Mesenchymal stem cell (in vitro differentiated cells and primary cell): ENCODE results near the gene RAB3GAP1. TPM values are rescaled to one million over a fixed set of nuclear protein-coding genes. Genes with fewer than 3 reads are reported as not detected.

Experiments
- DNase-seq: peaks from one replicate; pipeline ENCODE4 v3.0.0-alpha.2; 2013
- H2AFZ ChIP-seq: one replicate; pipeline ENCODE4 v1.6.1; 2013; ENCODE audit warnings: low read depth, mild to moderate bottlenecking, control low read depth, inconsistent platforms, low read length, moderate library complexity
- H2AK5ac ChIP-seq: 2 replicates; pipeline ENCODE4 v1.6.1; 2013; ENCODE audit warnings: low read length, moderate library complexity, mild to moderate bottlenecking, inconsistent platforms; ENCODE audit not compliant: severe bottlenecking
- H2BK120ac ChIP-seq: one replicate; pipeline ENCODE4 v1.6.1; 2013; ENCODE audit warnings: low read depth, mild to moderate bottlenecking, inconsistent platforms, low read length, moderate library complexity
- H2BK12ac ChIP-seq, 2 experiments: one replicate each; pipeline ENCODE4 v1.6.1; 2013; ENCODE audit warnings: inconsistent platforms in 2 of 2, low read length in 2 of 2, mild to moderate bottlenecking in 2 of 2, moderate library complexity in 2 of 2, control low read depth in 1 of 2
- H2BK15ac ChIP-seq: one replicate; pipeline ENCODE4 v1.6.1; 2013; ENCODE audit warnings: mild to moderate bottlenecking, low read depth, inconsistent platforms; ENCODE audit not compliant: poor library complexity, severe bottlenecking
- H2BK5ac ChIP-seq: 2 replicates; pipeline ENCODE4 v1.6.1; 2013; ENCODE audit warnings: low read depth, mild to moderate bottlenecking, low read length, control low read depth, inconsistent platforms; ENCODE audit not compliant: poor library complexity, severe bottlenecking
- H3K14ac ChIP-seq, 2 experiments: one replicate each; pipeline ENCODE4 v1.6.1; 2013; ENCODE audit warnings: inconsistent platforms in 2 of 2, low read length in 2 of 2, control low read depth in 1 of 2, mild to moderate bottlenecking in 1 of 2, moderate library complexity in 1 of 2
- H3K18ac ChIP-seq, 2 experiments: one replicate each; pipeline ENCODE4 v1.6.1; 2013; ENCODE audit warnings: inconsistent platforms in 2 of 2, low read length in 2 of 2, control low read depth in 1 of 2, low read depth in 1 of 2, mild to moderate bottlenecking in 1 of 2
- H3K23ac ChIP-seq, 2 experiments: one replicate each; pipeline ENCODE4 v1.6.1; 2013; ENCODE audit warnings: inconsistent platforms in 2 of 2, low read length in 2 of 2, mild to moderate bottlenecking in 2 of 2, moderate library complexity in 2 of 2, control low read depth in 1 of 2
- H3K27ac ChIP-seq: 2 replicates; pipeline ENCODE4 v1.5.1; 2013; ENCODE audit warnings: mild to moderate bottlenecking, moderate library complexity, low read length, control low read depth, inconsistent platforms; ENCODE audit not compliant: poor library complexity, severe bottlenecking
- H3K27me3 ChIP-seq, 2 experiments: 2 replicates each; pipeline versions ENCODE4 v1.6.1 to v1.7.0; 2013; ENCODE audit warnings: low read length in 2 of 2, mild to moderate bottlenecking in 2 of 2, moderate library complexity in 2 of 2, control low read depth in 1 of 2, inconsistent platforms in 1 of 2; ENCODE audit not compliant: control insufficient read depth in 1 of 2, insufficient read depth in 1 of 2
- H3K36me3 ChIP-seq, 2 experiments: 2 replicates each; pipeline versions ENCODE4 v1.6.1 to v1.7.0; 2013; ENCODE audit warnings: low read length in 2 of 2, control low read depth in 1 of 2, inconsistent platforms in 1 of 2, low read depth in 1 of 2, mild to moderate bottlenecking in 1 of 2; ENCODE audit not compliant: insufficient read depth in 2 of 2, control insufficient read depth in 1 of 2
- H3K4ac ChIP-seq, 2 experiments: one replicate each; pipeline ENCODE4 v1.6.1; 2013; ENCODE audit warnings: inconsistent platforms in 2 of 2, low read length in 2 of 2, mild to moderate bottlenecking in 2 of 2, moderate library complexity in 2 of 2, control low read depth in 1 of 2, low read depth in 1 of 2
- H3K4me1 ChIP-seq: 2 replicates; pipeline ENCODE4 v1.6.1; 2013; ENCODE audit warnings: low read depth, low read length, control low read depth; ENCODE audit not compliant: control insufficient read depth, insufficient read depth
- H3K4me2 ChIP-seq: 2 replicates; pipeline ENCODE4 v1.6.1; 2013; ENCODE audit warnings: low read length, mild to moderate bottlenecking, inconsistent platforms; ENCODE audit not compliant: poor library complexity, severe bottlenecking
- H3K4me3 ChIP-seq, 2 experiments: 2 replicates each; pipeline versions ENCODE4 v1.5.1 to v1.7.0; 2013; ENCODE audit warnings: low read length in 2 of 2, mild to moderate bottlenecking in 2 of 2, control low read depth in 1 of 2, low read depth in 1 of 2; ENCODE audit not compliant: insufficient read depth in 1 of 2
- H3K79me1 ChIP-seq: replicated peaks from 2 replicates; pipeline ENCODE4 v1.6.1; 2013; ENCODE audit warnings: mild to moderate bottlenecking, control low read depth, low read length, inconsistent platforms; ENCODE audit not compliant: poor library complexity, severe bottlenecking
- H3K9ac ChIP-seq: 2 replicates; pipeline ENCODE4 v1.7.0; 2013; ENCODE audit warnings: mild to moderate bottlenecking, low read length, moderate library complexity
- H3K9me3 ChIP-seq: 2 replicates; pipeline ENCODE4 v1.7.0; 2013; ENCODE audit warnings: mild to moderate bottlenecking, low read length; ENCODE audit not compliant: control insufficient read depth
- H4K8ac ChIP-seq: one replicate; pipeline ENCODE4 v1.6.1; 2013; ENCODE audit warnings: inconsistent platforms, mild to moderate bottlenecking, low read length, moderate library complexity
- H4K91ac ChIP-seq: one replicate; pipeline ENCODE4 v1.6.1; 2013; ENCODE audit warnings: mild to moderate bottlenecking, low read length, inconsistent platforms
- WGBS: methylation state at CpG from one replicate; pipeline ENCODE4 v1.1.7; 2013; ENCODE audit warnings: mixed read lengths; 5-methylcytosine and 5-hydroxymethylcytosine counted together
- small RNA-seq: library from polyadenylated mRNA; stranded (forward); fragments of <200 nt; extraction: miRNeasy Mini kit (QIAGEN cat#:217004); gene quantifications from one replicate; pipeline ENCODE3, GENCODE V24; 2013; ENCODE audit warnings: low read depth

RAB3GAP1 gene

DNA sequence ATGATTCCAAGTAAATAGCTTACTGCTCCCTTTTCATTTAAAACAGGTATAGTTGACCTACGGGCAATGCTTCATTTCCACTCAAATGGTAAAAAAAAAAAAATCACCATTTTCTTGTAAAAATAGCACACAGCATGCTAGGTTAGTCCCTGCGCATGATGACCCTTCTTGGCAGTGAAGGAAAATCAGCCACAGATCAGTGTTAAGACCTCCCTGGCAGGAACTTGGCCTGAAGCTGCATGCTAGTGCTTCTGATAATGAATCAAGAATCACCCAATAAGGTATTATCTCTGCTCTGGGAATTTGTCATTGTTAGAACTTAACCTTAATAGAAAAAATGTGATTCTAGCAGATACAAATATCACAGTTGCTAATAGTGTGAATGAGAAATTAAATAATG lies 166.3 kb downstream of the RAB3GAP1 start:
- H2BK15ac ChIP-seq = no peak overlapping the region
- H3K14ac ChIP-seq = no peak overlapping the region
- H3K79me1 ChIP-seq = no peaks in the 10 kb centered on the region
- H2AK5ac ChIP-seq = no peak overlapping the region
- no peak overlapping the region for H3K4me3 ChIP-seq
- no peak overlapping the region for H2BK12ac ChIP-seq
- no peaks in the 10 kb centered on the region for H3K9me3 ChIP-seq
- no peak overlapping the region for H3K9ac ChIP-seq
- DNase-seq = no peak
- no peak overlapping the region for H2BK5ac ChIP-seq
- H2AFZ ChIP-seq = no peak overlapping the region
- no peak overlapping the region for H3K18ac ChIP-seq
- no peak overlapping the region for H3K23ac ChIP-seq
- no peaks in the 10 kb centered on the region for H3K4me1 ChIP-seq
- H4K8ac ChIP-seq = no peak overlapping the region
- H3K4me2 ChIP-seq = no peak overlapping the region
- no peak overlapping the region for H3K27ac ChIP-seq
- H4K91ac ChIP-seq = no peak overlapping the region
- H3K4ac ChIP-seq = no peak overlapping the region
- 96% methylated on average over 2 of the region's 2 CpGs for WGBS
- peaks cover 0 to 3% of the 10 kb centered on the region in 2 experiments for H3K36me3 ChIP-seq
- no peak overlapping the region for H2BK120ac ChIP-seq
- no peaks in the 10 kb centered on the region for H3K27me3 ChIP-seq

DNA sequence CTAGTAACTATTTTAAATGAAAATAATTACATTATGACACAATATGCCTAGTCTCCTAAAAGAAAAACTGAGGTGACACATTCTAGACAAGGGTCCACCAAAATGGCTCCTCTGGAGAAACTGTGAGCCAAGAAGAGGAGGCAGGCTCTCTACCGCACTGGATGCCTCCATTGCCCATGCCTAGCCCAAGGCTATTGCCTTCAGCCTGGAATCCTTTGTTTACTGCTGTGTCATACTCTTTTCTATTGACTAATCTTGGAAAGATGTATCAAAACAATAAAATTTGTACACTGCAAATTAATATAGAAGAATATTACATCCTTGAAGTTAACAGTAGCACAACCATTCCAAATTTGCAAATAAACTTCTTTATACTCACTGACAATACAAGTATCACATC lies 167.1 kb downstream of the RAB3GAP1 start:
- Histone ChIP-seq H3K4me2 (no peak overlapping the region), H3K18ac (no peak overlapping the region), H3K14ac (no peak overlapping the region), H2BK5ac (no peak overlapping the region), H2BK15ac (no peak overlapping the region), H3K23ac (no peak overlapping the region), H2BK120ac (no peak overlapping the region), H3K79me1 (no peaks in the 10 kb centered on the region), H4K8ac (no peak overlapping the region), H3K27ac (no peak overlapping the region), H3K4me1 (no peaks in the 10 kb centered on the region), H2BK12ac (no peak overlapping the region), H4K91ac (no peak overlapping the region), H3K27me3 (no peaks in the 10 kb centered on the region), H3K36me3 (peaks cover 0 to 3% of the 10 kb centered on the region in 2 experiments), H3K9ac (no peak overlapping the region), H3K4me3 (no peak overlapping the region), H3K9me3 (no peaks in the 10 kb centered on the region), H2AK5ac (no peak overlapping the region), H3K4ac (no peak overlapping the region), H2AFZ (no peak overlapping the region)
- WGBS = 100% methylated on average over 1 of the region's 1 CpG
- DNase-seq = no peak

Small RNA genes within 50 kb of the gene (small RNA-seq; reads per million reads assigned to genes)
- gene SNORA40B = not detected
